K562 (cell line): Measurements from ENCODE around the gene ZNF750. TPM values are rescaled to one million over a fixed set of nuclear protein-coding genes. Genes with fewer than 3 reads are reported as not detected.

Source experiments
- GABPB1 ChIP-seq: sonication (generic); formaldehyde crosslinking; IDR thresholded peaks from 2 replicates; pipeline ENCODE4 v1.8.0; 2022; ENCODE audit warnings: mild to moderate bottlenecking, missing genetic modification reagents
- JUN ChIP-seq, 2 experiments: sonication (generic) in 1 of 2; formaldehyde crosslinking in 1 of 2; IDR thresholded peaks; 2 replicates each; pipeline versions ENCODE4 v1.6.1 to v1.8.0; 2012 to 2022; ENCODE audit warnings: borderline replicate concordance in 2 of 2, mild to moderate bottlenecking in 2 of 2, improper control_type of control experiment in 1 of 2, low read depth in 1 of 2, low read length in 1 of 2, missing genetic modification reagents in 1 of 2
- SMAD1 ChIP-seq: fragments of 150-350 bp; IDR thresholded peaks from 2 replicates; pipeline ENCODE4 v1.6.1; 2014; ENCODE audit warnings: low read length, low read depth; ENCODE audit not compliant: partially characterized antibody
- polyA plus RNA-seq, 8 experiments: library from polyadenylated mRNA; depleted of rRNA in 4 of 8; stranded (reverse) in 5 of 8; unstranded in 3 of 8; fragments of >200 nt; fragmentation: Nextera tagmentation in 2 of 8; fragmentation: Illumina TruSeq in 1 of 8; extraction: Ambion mirVana in 2 of 8; extraction: Trizol in 1 of 8; gene quantifications; 2 replicates each; pipeline versions ENCODE4 v1.2.1 to v1.2.3, GENCODE V29; 2011 to 2014; ENCODE audit warnings: inconsistent platforms in 1 of 8, missing spikeins in 1 of 8
- total RNA-seq, 7 experiments: library from RNA; depleted of rRNA in 6 of 7; stranded (reverse); fragments of >200 nt in 6 of 7; fragmentation: Illumina TruSeq in 2 of 7; extraction: Trizol in 2 of 7; gene quantifications; 2 replicates each; pipeline versions ENCODE4 v1.2.1 to v1.2.3, GENCODE V29; 2011 to 2021; ENCODE audit warnings: low replicate concordance in 1 of 7
- TF ChIP-seq, protein P1 (sequence below): fragments of 450-650 bp; IDR thresholded peaks from 2 replicates; pipeline ENCODE4 v1.7.1; 2018; ENCODE audit warnings: mild to moderate bottlenecking, low read depth; ENCODE audit not compliant: partially characterized antibody
- TF ChIP-seq, protein P2 (sequence below): fragments of 450-650 bp; IDR thresholded peaks from 2 replicates; pipeline ENCODE4 v1.6.1; 2016; ENCODE audit warnings: mild to moderate bottlenecking, moderate library complexity
- TF ChIP-seq, protein P3 (sequence below): sonication (generic); formaldehyde crosslinking; IDR thresholded peaks from 2 replicates; pipeline ENCODE4 v1.8.1; 2022; ENCODE audit warnings: missing genetic modification reagents
- TF ChIP-seq, protein P4 (sequence below), 3 experiments: fragments of 200-800 bp in 1 of 3; sonication (Bioruptor generic) in 1 of 3; sonication (generic) in 1 of 3; formaldehyde crosslinking in 1 of 3; IDR thresholded peaks; 2 replicates each; pipeline versions ENCODE4 v1.6.1 to v1.8.0; 2016 to 2022; ENCODE audit warnings: mild to moderate bottlenecking in 2 of 3, missing compliant biosample characterization in 2 of 3, missing genetic modification characterization in 2 of 3, missing genetic modification reagents in 1 of 3

Gene ZNF750
- total and polyA plus RNA-seq, 9 of the 15 experiments (the other 6 are each of a cell fraction or from before 2014, with no cell fraction given), result not detected

DNA sequence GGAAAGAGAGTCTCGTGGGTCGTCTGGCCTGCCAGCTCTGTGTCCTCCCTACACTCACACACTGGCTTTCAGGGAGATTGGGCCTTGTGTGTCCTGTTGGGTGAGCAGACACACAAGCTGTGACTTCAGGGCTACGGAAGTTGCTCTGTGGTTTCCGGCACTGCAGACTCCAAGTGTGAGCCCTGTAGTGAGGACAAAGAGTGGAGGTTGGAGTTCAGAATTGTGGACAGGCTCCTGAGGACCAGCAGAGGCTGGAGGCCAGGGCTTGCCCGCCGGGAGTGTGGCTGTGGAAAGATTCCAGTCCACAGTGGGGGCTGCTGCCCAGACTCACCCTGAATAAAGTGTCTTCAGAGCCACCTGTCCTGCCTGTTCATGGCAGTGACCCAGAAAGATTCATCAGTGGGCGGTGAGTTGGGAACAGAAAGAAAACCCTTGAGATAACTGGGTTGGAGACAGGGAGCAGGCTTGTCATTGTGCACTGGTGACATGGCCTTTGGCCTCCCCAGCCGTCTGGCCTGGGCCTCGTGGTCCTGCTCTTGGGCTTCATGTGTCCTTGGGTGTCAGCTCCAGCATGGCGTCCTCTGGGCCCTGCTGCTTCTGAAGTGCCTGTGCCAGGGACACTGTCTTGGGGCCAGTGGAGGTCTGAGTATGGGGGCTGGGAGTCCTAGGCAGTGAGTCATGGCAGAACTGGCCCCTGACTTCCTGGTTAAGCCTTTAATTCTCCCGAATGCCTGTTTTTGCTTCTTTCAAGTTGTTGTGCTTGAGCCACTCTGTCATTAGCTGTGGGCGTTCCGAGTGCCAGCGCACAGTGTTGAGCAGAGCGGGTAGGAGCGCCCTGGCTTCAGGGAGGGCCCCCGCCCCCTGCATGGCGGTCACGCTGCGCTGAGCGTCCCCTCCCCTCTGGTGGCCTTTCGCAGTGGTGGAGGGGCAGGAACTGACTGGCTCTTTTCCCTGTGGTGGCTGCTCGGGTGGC is 19.9 kb upstream of the ZNF750 start (continued):
- TF ChIP-seq, protein P1, sequence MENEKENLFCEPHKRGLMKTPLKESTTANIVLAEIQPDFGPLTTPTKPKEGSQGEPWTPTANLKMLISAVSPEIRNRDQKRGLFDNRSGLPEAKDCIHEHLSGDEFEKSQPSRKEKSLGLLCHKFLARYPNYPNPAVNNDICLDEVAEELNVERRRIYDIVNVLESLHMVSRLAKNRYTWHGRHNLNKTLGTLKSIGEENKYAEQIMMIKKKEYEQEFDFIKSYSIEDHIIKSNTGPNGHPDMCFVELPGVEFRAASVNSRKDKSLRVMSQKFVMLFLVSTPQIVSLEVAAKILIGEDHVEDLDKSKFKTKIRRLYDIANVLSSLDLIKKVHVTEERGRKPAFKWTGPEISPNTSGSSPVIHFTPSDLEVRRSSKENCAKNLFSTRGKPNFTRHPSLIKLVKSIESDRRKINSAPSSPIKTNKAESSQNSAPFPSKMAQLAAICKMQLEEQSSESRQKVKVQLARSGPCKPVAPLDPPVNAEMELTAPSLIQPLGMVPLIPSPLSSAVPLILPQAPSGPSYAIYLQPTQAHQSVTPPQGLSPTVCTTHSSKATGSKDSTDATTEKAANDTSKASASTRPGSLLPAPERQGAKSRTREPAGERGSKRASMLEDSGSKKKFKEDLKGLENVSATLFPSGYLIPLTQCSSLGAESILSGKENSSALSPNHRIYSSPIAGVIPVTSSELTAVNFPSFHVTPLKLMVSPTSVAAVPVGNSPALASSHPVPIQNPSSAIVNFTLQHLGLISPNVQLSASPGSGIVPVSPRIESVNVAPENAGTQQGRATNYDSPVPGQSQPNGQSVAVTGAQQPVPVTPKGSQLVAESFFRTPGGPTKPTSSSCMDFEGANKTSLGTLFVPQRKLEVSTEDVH, result no peak
- peak; percentile 29; the same call in 1 of the 2 replicates for TF ChIP-seq JUN (IDR thresholded peaks at IDR 0.05; ENCODE audit: borderline replicate concordance, low read depth, low read length)
- TF ChIP-seq JUN (CRISPR knock-in tag; IDR thresholded peaks at IDR 0.05; ENCODE audit: borderline replicate concordance), result no peak
- no peak for TF ChIP-seq GABPB1 (CRISPR knock-in tag)
- TF ChIP-seq SMAD1, result no peak
- TF ChIP-seq, protein P2, sequence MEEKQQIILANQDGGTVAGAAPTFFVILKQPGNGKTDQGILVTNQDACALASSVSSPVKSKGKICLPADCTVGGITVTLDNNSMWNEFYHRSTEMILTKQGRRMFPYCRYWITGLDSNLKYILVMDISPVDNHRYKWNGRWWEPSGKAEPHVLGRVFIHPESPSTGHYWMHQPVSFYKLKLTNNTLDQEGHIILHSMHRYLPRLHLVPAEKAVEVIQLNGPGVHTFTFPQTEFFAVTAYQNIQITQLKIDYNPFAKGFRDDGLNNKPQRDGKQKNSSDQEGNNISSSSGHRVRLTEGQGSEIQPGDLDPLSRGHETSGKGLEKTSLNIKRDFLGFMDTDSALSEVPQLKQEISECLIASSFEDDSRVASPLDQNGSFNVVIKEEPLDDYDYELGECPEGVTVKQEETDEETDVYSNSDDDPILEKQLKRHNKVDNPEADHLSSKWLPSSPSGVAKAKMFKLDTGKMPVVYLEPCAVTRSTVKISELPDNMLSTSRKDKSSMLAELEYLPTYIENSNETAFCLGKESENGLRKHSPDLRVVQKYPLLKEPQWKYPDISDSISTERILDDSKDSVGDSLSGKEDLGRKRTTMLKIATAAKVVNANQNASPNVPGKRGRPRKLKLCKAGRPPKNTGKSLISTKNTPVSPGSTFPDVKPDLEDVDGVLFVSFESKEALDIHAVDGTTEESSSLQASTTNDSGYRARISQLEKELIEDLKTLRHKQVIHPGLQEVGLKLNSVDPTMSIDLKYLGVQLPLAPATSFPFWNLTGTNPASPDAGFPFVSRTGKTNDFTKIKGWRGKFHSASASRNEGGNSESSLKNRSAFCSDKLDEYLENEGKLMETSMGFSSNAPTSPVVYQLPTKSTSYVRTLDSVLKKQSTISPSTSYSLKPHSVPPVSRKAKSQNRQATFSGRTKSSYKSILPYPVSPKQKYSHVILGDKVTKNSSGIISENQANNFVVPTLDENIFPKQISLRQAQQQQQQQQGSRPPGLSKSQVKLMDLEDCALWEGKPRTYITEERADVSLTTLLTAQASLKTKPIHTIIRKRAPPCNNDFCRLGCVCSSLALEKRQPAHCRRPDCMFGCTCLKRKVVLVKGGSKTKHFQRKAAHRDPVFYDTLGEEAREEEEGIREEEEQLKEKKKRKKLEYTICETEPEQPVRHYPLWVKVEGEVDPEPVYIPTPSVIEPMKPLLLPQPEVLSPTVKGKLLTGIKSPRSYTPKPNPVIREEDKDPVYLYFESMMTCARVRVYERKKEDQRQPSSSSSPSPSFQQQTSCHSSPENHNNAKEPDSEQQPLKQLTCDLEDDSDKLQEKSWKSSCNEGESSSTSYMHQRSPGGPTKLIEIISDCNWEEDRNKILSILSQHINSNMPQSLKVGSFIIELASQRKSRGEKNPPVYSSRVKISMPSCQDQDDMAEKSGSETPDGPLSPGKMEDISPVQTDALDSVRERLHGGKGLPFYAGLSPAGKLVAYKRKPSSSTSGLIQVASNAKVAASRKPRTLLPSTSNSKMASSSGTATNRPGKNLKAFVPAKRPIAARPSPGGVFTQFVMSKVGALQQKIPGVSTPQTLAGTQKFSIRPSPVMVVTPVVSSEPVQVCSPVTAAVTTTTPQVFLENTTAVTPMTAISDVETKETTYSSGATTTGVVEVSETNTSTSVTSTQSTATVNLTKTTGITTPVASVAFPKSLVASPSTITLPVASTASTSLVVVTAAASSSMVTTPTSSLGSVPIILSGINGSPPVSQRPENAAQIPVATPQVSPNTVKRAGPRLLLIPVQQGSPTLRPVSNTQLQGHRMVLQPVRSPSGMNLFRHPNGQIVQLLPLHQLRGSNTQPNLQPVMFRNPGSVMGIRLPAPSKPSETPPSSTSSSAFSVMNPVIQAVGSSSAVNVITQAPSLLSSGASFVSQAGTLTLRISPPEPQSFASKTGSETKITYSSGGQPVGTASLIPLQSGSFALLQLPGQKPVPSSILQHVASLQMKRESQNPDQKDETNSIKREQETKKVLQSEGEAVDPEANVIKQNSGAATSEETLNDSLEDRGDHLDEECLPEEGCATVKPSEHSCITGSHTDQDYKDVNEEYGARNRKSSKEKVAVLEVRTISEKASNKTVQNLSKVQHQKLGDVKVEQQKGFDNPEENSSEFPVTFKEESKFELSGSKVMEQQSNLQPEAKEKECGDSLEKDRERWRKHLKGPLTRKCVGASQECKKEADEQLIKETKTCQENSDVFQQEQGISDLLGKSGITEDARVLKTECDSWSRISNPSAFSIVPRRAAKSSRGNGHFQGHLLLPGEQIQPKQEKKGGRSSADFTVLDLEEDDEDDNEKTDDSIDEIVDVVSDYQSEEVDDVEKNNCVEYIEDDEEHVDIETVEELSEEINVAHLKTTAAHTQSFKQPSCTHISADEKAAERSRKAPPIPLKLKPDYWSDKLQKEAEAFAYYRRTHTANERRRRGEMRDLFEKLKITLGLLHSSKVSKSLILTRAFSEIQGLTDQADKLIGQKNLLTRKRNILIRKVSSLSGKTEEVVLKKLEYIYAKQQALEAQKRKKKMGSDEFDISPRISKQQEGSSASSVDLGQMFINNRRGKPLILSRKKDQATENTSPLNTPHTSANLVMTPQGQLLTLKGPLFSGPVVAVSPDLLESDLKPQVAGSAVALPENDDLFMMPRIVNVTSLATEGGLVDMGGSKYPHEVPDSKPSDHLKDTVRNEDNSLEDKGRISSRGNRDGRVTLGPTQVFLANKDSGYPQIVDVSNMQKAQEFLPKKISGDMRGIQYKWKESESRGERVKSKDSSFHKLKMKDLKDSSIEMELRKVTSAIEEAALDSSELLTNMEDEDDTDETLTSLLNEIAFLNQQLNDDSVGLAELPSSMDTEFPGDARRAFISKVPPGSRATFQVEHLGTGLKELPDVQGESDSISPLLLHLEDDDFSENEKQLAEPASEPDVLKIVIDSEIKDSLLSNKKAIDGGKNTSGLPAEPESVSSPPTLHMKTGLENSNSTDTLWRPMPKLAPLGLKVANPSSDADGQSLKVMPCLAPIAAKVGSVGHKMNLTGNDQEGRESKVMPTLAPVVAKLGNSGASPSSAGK, result peak; percentile 35; the same call in 1 of the 2 replicates
- TF ChIP-seq, protein P3, sequence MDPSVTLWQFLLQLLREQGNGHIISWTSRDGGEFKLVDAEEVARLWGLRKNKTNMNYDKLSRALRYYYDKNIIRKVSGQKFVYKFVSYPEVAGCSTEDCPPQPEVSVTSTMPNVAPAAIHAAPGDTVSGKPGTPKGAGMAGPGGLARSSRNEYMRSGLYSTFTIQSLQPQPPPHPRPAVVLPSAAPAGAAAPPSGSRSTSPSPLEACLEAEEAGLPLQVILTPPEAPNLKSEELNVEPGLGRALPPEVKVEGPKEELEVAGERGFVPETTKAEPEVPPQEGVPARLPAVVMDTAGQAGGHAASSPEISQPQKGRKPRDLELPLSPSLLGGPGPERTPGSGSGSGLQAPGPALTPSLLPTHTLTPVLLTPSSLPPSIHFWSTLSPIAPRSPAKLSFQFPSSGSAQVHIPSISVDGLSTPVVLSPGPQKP, result no peak
- TF ChIP-seq, protein P4, sequence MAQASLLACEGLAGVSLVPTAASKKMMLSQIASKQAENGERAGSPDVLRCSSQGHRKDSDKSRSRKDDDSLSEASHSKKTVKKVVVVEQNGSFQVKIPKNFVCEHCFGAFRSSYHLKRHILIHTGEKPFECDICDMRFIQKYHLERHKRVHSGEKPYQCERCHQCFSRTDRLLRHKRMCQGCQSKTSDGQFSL (CRISPR knock-in tag; IDR thresholded peaks at IDR 0.05), result no peak
- TF ChIP-seq, protein P4 (tag; IDR thresholded peaks at IDR 0.05), result no peak
